HCT116 (cell line): Measurements from ENCODE around the gene ZBTB20. TPM values are rescaled to one million over a fixed set of nuclear protein-coding genes. Genes with fewer than 3 reads are reported as not detected.

Experiments used
- ATAC-seq: fragments of 200-7000 bp; cut with Tn5 transposase; 2 replicates; pipeline ENCODE4 v1.9.1; 2020; ENCODE audit warnings: mild to moderate bottlenecking, moderate library complexity
- BruUV-seq: library from RNA; stranded (reverse); fragments of 400-500 nt; replicated peaks from 2 replicates; lab custom pipeline; 2021; lab: Mats Ljungman, UMichigan
- CTCF ChIA-PET: fragments of 300-600 bp; sonication (Branson Sonifier 250); formaldehyde crosslinking; loops from one replicate; lab custom pipeline; 2021; ENCODE audit warnings: antibody characterized with exemption; lab: Charles Lee
- POLR2A ChIA-PET: fragments of 300-600, 350-600 bp; sonication (Branson Sonifier 250); formaldehyde crosslinking; loops from one replicate; lab custom pipeline; 2021; ENCODE audit warnings: antibody characterized with exemption; lab: Charles Lee
- RAD21 ChIA-PET, 2 experiments: fragments of 300-600 bp; sonication (Branson Sonifier 250); formaldehyde crosslinking; loops; one replicate each; lab custom pipeline; 2023; ENCODE audit warnings: low total read pairs in 2 of 2; ENCODE audit not compliant: uncharacterized antibody in 2 of 2, unreplicated experiment in 2 of 2, low non-redundant PET in 1 of 2; lab: Charles Lee
- DNase-seq: peaks from one replicate; pipeline ENCODE4 v3.0.0-alpha.2; 2010; ENCODE audit warnings: low read depth, low spot score
- H2AFZ ChIP-seq: fragments of 200-600 bp; shearing (Covaris generic), sonication (generic); 2 replicates; pipeline ENCODE4 v1.6.1; 2017; ENCODE audit warnings: low read depth, mixed run types, mixed read lengths, antibody characterized with exemption, low read length; ENCODE audit not compliant: poor library complexity, severe bottlenecking
- H3K27ac ChIP-seq: 2 replicates; pipeline ENCODE4 v1.5.1; 2012; ENCODE audit warnings: low read depth, low read length
- H3K27me3 ChIP-seq: fragments of 200-600 bp; sonication (generic); 2 replicates; pipeline ENCODE4 v1.6.1; 2016; ENCODE audit warnings: mixed run types, low read length, mixed read lengths; ENCODE audit not compliant: insufficient read depth
- H3K36me3 ChIP-seq, 2 experiments: fragments of 200-500 bp in 1 of 2; fragments of 200-600 bp in 1 of 2; sonication (Bioruptor generic) in 1 of 2; sonication (generic) in 1 of 2; 2 replicates each; pipeline versions ENCODE4 v1.5.1 to v1.6.1; 2014 to 2016; ENCODE audit warnings: low read length in 2 of 2, inconsistent platforms in 1 of 2, mixed read lengths in 1 of 2, mixed run types in 1 of 2; ENCODE audit not compliant: insufficient read depth in 2 of 2, control insufficient read depth in 1 of 2
- H3K4me1 ChIP-seq, 2 experiments: fragments of 200-600 bp in 1 of 2; sonication (generic) in 1 of 2; 2 replicates each; pipeline versions ENCODE4 v1.5.1 to v1.6.1; 2012 to 2017; ENCODE audit warnings: low read length in 2 of 2, inconsistent platforms in 1 of 2, mild to moderate bottlenecking in 1 of 2, mixed read lengths in 1 of 2, mixed run types in 1 of 2, moderate library complexity in 1 of 2; ENCODE audit not compliant: insufficient read depth in 2 of 2, control insufficient read depth in 1 of 2
- H3K4me2 ChIP-seq: fragments of 200-600 bp; sonication (generic); 2 replicates; pipeline ENCODE4 v1.6.1; 2017; ENCODE audit warnings: mixed run types, low read length, mixed read lengths
- H3K4me3 ChIP-seq, 2 experiments: fragments of 200-600 bp in 1 of 2; sonication (generic) in 1 of 2; replicated peaks in 1 of 2; 2 replicates each; pipeline ENCODE4 v1.5.1; 2011 to 2016; ENCODE audit warnings: low read length in 2 of 2, control low read depth in 1 of 2, low read depth in 1 of 2, mild to moderate bottlenecking in 1 of 2, mixed read lengths in 1 of 2, mixed run types in 1 of 2
- H3K79me2 ChIP-seq: fragments of 200-600 bp; sonication (generic); 2 replicates; pipeline ENCODE4 v1.6.1; 2017; ENCODE audit warnings: mild to moderate bottlenecking, mixed run types, low read length, moderate library complexity, mixed read lengths; ENCODE audit not compliant: insufficient read depth
- H3K9ac ChIP-seq: fragments of 200-600 bp; sonication (generic); 2 replicates; pipeline ENCODE4 v1.6.1; 2016; ENCODE audit warnings: low read length, mixed read lengths
- H3K9me2 ChIP-seq: fragments of 200-600 bp; sonication (generic), shearing (Covaris generic); 2 replicates; pipeline ENCODE4 v1.6.1; 2017; ENCODE audit warnings: mixed run types, mild to moderate bottlenecking, moderate library complexity; ENCODE audit not compliant: insufficient read depth
- H3K9me3 ChIP-seq, 2 experiments: fragments of 200-500 bp in 1 of 2; fragments of 200-600 bp in 1 of 2; sonication (Bioruptor generic) in 1 of 2; sonication (generic) in 1 of 2; 2 replicates each; pipeline ENCODE4 v1.6.1; 2014 to 2017; ENCODE audit warnings: low read length in 2 of 2, mixed read lengths in 2 of 2, inconsistent platforms in 1 of 2, low read depth in 1 of 2, mild to moderate bottlenecking in 1 of 2, mixed run types in 1 of 2, moderate library complexity in 1 of 2; ENCODE audit not compliant: control insufficient read depth in 1 of 2, insufficient read depth in 1 of 2
- H4K20me1 ChIP-seq: fragments of 200-600 bp; sonication (generic), shearing (Covaris generic); 2 replicates; pipeline ENCODE4 v1.6.1; 2017; ENCODE audit warnings: mixed run types, mild to moderate bottlenecking, moderate library complexity; ENCODE audit not compliant: insufficient read depth
- CEBPB ChIP-seq: IDR thresholded peaks from 2 replicates; pipeline ENCODE4 v1.6.1; 2012; ENCODE audit warnings: low read depth
- CTCF ChIP-seq, 3 experiments: fragments of 200-600 bp in 1 of 3; sonication (generic) in 1 of 3; IDR thresholded peaks in 2 of 3; conservative IDR thresholded peaks in 1 of 3; 2 replicates each; pipeline ENCODE4 v1.5.1; 2012 to 2017; ENCODE audit warnings: low read depth in 2 of 3, low read length in 2 of 3, antibody characterized with exemption in 1 of 3, borderline replicate concordance in 1 of 3, control low read depth in 1 of 3, mild to moderate bottlenecking in 1 of 3, mixed read lengths in 1 of 3, mixed run types in 1 of 3, moderate library complexity in 1 of 3; ENCODE audit not compliant: insufficient read depth in 1 of 3
- EZH2 ChIP-seq: fragments of 200-600 bp; sonication (generic); IDR thresholded peaks from 2 replicates; pipeline ENCODE4 v1.6.1; 2017; ENCODE audit warnings: antibody characterized with exemption, mixed run types
- FOSL1 ChIP-seq: IDR thresholded peaks from 2 replicates; pipeline ENCODE4 v1.6.1; 2012; ENCODE audit warnings: low read depth
- POLR2A ChIP-seq: IDR thresholded peaks from 2 replicates; pipeline ENCODE4 v1.7.0; 2011; ENCODE audit warnings: borderline replicate concordance; ENCODE audit not compliant: insufficient read depth, insufficient read length; ENCODE audit errors: extremely low read depth
- REST ChIP-seq: IDR thresholded peaks from 2 replicates; pipeline ENCODE4 v1.6.1; 2012; ENCODE audit warnings: low read depth
- SIN3A ChIP-seq: IDR thresholded peaks from 2 replicates; pipeline ENCODE4 v1.6.1; 2012; ENCODE audit warnings: low read depth
- TCF7L2 ChIP-seq: IDR thresholded peaks from 2 replicates; pipeline ENCODE4 v1.7.0; 2011; ENCODE audit warnings: borderline replicate concordance, inconsistent platforms; ENCODE audit not compliant: insufficient read depth, insufficient read length; ENCODE audit errors: extremely low read depth
- ZFX ChIP-seq: fragments of 450-650 bp; IDR thresholded peaks from 2 replicates; pipeline ENCODE4 v1.6.1; 2017
- ZNF274 ChIP-seq: fragments of 200-500 bp; sonication (Bioruptor generic); IDR thresholded peaks from 2 replicates; pipeline ENCODE4 v1.6.1; 2014; ENCODE audit warnings: mild to moderate bottlenecking, low read depth, low read length, inconsistent platforms
- intact Hi-C: fragments of 100-400 bp; cut with micrococcal nuclease; formaldehyde crosslinking; loops from 2 replicates; pipeline ENCODE4 v1.10.0; 2022
- total RNA-seq: library from RNA; stranded (reverse); gene quantifications from one replicate; pipeline ENCODE4 v1.2.1, GENCODE V29; 2021; ENCODE audit not compliant: unreplicated experiment

The ZBTB20 gene
- total RNA-seq, 1 experiment from 2014 or later: 42.1 TPM

DNA sequence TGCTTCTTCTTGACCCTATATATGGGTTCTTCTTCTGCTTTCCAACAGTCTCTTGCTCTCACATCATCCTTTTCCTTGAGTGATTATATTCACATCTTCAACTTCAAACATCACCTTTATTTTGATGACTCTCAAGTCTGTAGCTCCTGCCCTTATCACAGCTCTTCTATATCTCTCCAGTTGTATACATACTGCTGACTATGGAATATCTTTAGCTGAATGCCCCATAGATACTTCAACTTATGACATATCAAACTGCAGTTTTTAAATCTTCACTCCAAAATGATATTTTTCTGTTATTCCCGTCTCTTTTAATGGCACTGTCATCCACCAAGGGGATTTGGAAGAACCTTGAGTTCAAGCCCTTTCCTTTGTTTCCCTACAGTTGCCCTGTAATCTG lies 139.1 kb downstream of the ZBTB20 start:
- H3K27me3 ChIP-seq: no peaks in the 10 kb centered on the region
- intact Hi-C loops: no loop called here
- H3K4me1 ChIP-seq: no peaks in the 10 kb centered on the region
- POLR2A ChIA-PET: no interaction called here
- H3K27ac ChIP-seq: no peak overlapping the region
- no peak overlapping the region for H3K4me2 ChIP-seq
- H3K4me3 ChIP-seq: no peak overlapping the region
- RAD21 ChIA-PET: no interaction called here
- H2AFZ ChIP-seq: no peak overlapping the region
- no peaks in the 10 kb centered on the region for H3K9me3 ChIP-seq
- H4K20me1 ChIP-seq: no peaks in the 10 kb centered on the region
- CTCF ChIA-PET: no interaction called here
- TF ChIP-seq CTCF (IDR thresholded peaks at IDR 0.05 in 2 of 3, conservative IDR thresholded peaks at IDR 0.05 in 1 of 3; ENCODE audit: borderline replicate concordance in 1 of 3, insufficient read depth in 1 of 3, low read depth in 2 of 3, low read length in 2 of 3) (no peak), EZH2 (no peak), TCF7L2 (no peak), FOSL1 (no peak), POLR2A (no peak)
- no peaks in the 10 kb centered on the region for H3K36me3 ChIP-seq
- no peak overlapping the region for H3K9ac ChIP-seq
- H3K79me2 ChIP-seq: no peaks in the 10 kb centered on the region
- no peak for ATAC-seq
- no TSS peak for BruUV-seq
- no peaks in the 10 kb centered on the region for H3K9me2 ChIP-seq
- DNase-seq: no peak

- ATAC-seq (no peak), DNase-seq (no peak)
- Histone ChIP-seq H2AFZ (no peak overlapping the region), H3K36me3 (no peaks in the 10 kb centered on the region), H4K20me1 (no peaks in the 10 kb centered on the region), H3K27ac (no peak overlapping the region), H3K9me3 (no peaks in the 10 kb centered on the region), H3K4me3 (no peak overlapping the region), H3K79me2 (no peaks in the 10 kb centered on the region), H3K9me2 (no peaks in the 10 kb centered on the region), H3K9ac (no peak overlapping the region), H3K4me1 (no peaks in the 10 kb centered on the region), H3K27me3 (no peaks in the 10 kb centered on the region), H3K4me2 (no peak overlapping the region)
- ChIA-PET RAD21 (no interaction called here), CTCF (no interaction called here), POLR2A (no interaction called here)
- intact Hi-C loops: no loop called here
- BruUV-seq: no TSS peak
- TF ChIP-seq CEBPB: no peak
- no peak for TF ChIP-seq ZNF274
- no peak for TF ChIP-seq SIN3A
- TF ChIP-seq ZFX: no peak
- no peak for TF ChIP-seq REST
- no peak for TF ChIP-seq CTCF (IDR thresholded peaks at IDR 0.05 in 2 of 3, conservative IDR thresholded peaks at IDR 0.05 in 1 of 3; ENCODE audit: borderline replicate concordance in 1 of 3, insufficient read depth in 1 of 3, low read depth in 2 of 3, low read length in 2 of 3)
These were observed 142.6 kb downstream of the ZBTB20 start for GRCh38 chr3:115004201-115005140.
